Measurements from ENCODE around the gene MYO18B.

The MYO18B gene

DNA sequence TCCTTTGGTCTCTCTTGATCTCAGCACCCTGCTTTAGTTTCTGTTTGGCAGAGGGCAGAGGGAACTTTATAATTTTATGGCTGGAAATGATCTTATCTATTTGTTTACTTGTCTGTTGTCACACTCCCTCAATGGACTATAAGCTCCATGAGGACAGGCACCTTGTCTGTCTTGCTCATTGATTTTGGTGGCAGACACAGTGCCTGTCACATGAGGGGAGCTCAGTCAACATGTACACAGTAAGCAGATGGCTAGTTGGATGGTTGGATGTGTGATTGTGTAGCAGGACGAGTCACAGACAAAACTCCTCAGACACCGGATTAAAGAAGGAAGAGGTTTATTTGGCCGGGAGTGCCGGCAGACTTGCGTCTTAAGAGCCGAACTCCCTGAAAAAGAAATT is 80.4 kb downstream of the MYO18B start:
- TF ChIP-seq, protein P1, sequence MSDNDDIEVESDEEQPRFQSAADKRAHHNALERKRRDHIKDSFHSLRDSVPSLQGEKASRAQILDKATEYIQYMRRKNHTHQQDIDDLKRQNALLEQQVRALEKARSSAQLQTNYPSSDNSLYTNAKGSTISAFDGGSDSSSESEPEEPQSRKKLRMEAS (IDR thresholded peaks at IDR 0.05; ENCODE audit: low read depth, low read length): no peak
- TF ChIP-seq MYC (IDR thresholded peaks at IDR 0.05; ENCODE audit: low read depth, low read length) (no peak), POLR2A (IDR thresholded peaks at IDR 0.05; ENCODE audit: extremely low read depth, insufficient read length) (no peak)
- TF ChIP-seq, protein P2, sequence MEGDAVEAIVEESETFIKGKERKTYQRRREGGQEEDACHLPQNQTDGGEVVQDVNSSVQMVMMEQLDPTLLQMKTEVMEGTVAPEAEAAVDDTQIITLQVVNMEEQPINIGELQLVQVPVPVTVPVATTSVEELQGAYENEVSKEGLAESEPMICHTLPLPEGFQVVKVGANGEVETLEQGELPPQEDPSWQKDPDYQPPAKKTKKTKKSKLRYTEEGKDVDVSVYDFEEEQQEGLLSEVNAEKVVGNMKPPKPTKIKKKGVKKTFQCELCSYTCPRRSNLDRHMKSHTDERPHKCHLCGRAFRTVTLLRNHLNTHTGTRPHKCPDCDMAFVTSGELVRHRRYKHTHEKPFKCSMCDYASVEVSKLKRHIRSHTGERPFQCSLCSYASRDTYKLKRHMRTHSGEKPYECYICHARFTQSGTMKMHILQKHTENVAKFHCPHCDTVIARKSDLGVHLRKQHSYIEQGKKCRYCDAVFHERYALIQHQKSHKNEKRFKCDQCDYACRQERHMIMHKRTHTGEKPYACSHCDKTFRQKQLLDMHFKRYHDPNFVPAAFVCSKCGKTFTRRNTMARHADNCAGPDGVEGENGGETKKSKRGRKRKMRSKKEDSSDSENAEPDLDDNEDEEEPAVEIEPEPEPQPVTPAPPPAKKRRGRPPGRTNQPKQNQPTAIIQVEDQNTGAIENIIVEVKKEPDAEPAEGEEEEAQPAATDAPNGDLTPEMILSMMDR (IDR thresholded peaks at IDR 0.05; ENCODE audit: low read depth, low read length): no peak
- no peak for DNase-seq (ENCODE audit: low read depth)
- no peak overlapping the region for H3K4me3 ChIP-seq (ENCODE audit: low read depth, low read length)

DNA sequence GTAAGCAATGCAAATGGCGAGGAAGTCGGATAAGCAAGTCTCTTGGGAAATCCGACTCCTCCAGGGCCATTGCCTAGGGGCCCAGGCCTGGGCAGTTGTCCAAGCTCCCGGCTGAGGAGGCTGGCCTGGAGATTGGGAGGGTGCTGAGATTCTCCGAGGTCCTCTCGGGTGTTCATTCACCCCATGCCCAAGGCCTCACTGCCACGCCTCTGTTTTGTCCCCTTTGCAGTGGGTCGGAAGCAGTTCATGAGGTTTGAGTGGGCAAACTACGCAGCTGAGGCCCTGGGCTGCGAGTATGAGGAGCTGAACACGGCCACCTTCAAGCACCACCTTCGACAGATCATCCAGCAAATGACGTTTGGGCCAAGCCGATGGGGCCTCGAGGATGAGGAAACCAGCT is 81.3 kb downstream of the MYO18B start:
- TF ChIP-seq, protein P1 (IDR thresholded peaks at IDR 0.05; ENCODE audit: low read depth, low read length): no peak
- TF ChIP-seq, protein P2 (IDR thresholded peaks at IDR 0.05; ENCODE audit: low read depth, low read length): no peak
- TF ChIP-seq MYC (IDR thresholded peaks at IDR 0.05; ENCODE audit: low read depth, low read length) (no peak), POLR2A (IDR thresholded peaks at IDR 0.05; ENCODE audit: extremely low read depth, insufficient read length) (no peak)
- DNase-seq (ENCODE audit: low read depth): no peak
- no peak overlapping the region for H3K4me3 ChIP-seq (ENCODE audit: low read depth, low read length)

DNA sequence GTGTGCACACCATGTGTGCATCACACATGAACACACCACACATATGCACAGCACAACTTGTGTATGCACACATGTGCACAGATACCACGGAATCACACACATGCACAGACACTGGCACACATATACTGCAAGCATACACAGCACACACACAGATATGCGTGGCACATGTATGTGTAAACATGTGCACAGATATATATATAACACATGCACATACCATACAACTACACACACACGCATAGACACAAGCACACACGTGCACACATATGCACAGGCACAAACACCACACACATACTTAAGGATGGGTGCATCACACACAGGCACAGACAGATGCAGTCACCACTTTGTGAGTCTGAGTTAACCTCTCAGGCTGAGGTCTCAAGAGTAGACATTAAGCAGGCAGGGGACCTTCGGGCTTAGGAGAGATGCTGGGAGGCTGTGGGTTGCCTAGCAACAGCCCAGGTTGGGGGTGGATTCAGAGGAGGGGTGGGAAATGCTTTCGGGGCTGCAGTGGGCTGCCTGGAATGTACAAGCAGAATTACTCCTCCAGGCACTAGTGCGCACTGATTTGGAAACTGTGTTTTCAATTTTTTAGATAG is 82.9 kb downstream of the MYO18B start:
- no peak for DNase-seq (ENCODE audit: low read depth)
- no peak for TF ChIP-seq POLR2A (IDR thresholded peaks at IDR 0.05; ENCODE audit: extremely low read depth, insufficient read length)
- TF ChIP-seq, protein P2 (IDR thresholded peaks at IDR 0.05; ENCODE audit: low read depth, low read length): no peak
- H3K4me3 ChIP-seq (ENCODE audit: low read depth, low read length): no peak overlapping the region

DNA sequence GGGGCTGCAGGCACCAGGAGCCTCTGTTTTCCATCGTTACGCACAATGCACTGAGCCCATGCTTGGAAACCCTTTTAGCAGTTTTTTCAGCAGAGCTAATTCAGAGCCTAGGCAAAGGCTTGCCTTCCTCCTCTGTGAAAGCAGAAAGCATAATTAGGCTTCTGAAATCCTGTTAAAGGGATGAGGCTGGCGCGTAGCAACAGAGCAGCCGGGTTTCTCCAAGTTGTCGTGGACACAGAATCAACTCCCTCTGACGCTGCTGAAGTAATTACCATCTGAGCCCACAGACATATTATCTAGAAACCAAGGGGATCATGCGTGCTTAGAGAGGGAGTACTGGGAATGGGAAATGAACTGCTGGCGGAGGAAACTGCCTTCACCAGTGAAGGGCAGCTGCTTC is 85.4 kb downstream of the MYO18B start:
- TF ChIP-seq, protein P2 (IDR thresholded peaks at IDR 0.05; ENCODE audit: low read depth, low read length): no peak
- no peak for DNase-seq (ENCODE audit: low read depth)
- no peak overlapping the region for H3K4me3 ChIP-seq (ENCODE audit: low read depth, low read length)

DNA sequence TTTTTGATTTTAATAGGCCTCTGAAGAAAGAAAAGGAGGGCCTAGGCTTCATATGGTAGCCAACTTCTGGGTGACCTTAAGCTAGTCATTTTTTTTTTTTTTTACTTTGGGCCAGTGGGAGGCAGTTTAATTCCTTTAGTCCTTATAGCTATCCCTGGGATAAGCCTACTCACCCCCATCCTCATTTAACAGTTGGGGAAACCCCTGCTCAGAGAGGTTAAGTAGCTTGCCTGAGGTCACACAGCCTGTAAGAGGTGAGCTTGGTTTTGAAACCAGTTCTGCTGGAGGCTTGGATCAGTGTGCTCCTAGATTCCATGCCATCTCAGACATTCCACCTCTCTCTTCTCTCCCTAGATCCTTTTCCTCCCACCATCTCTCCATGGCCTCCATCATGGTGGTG is 86.4 kb downstream of the MYO18B start:
- DNase-seq (ENCODE audit: low read depth): no peak
- no peak for TF ChIP-seq MYC (IDR thresholded peaks at IDR 0.05; ENCODE audit: low read depth, low read length)
- TF ChIP-seq, protein P2 (IDR thresholded peaks at IDR 0.05; ENCODE audit: low read depth, low read length): no peak
- TF ChIP-seq, protein P1 (IDR thresholded peaks at IDR 0.05; ENCODE audit: low read depth, low read length): no peak
- TF ChIP-seq POLR2A (IDR thresholded peaks at IDR 0.05; ENCODE audit: extremely low read depth, insufficient read length): no peak
- H3K4me3 ChIP-seq (ENCODE audit: low read depth, low read length): no peak overlapping the region

DNA sequence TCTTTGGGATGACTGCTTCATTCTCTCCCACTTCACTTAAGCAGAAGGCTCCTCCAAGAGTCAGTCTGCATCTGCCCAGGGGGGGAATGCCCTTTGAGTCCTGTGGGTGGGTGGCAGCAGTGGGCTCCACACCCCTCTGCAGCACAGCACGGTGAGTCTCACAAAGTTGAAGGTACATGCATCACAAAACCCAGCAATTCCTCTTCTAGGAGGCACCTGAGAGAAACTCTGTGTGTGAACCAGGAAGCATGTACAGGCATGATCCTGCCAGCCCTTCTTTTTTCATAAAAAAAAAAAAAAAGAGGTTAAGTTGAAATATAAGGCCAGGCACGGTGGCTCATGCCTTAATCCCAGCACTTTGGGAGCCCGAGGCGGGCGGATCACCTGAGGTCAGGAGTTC is 87.2 kb downstream of the MYO18B start:
- no peak overlapping the region for H3K4me3 ChIP-seq (ENCODE audit: low read depth, low read length)
- DNase-seq (ENCODE audit: low read depth): no peak
- TF ChIP-seq, protein P1 (IDR thresholded peaks at IDR 0.05; ENCODE audit: low read depth, low read length): no peak
- TF ChIP-seq MYC (IDR thresholded peaks at IDR 0.05; ENCODE audit: low read depth, low read length): no peak
- no peak for TF ChIP-seq POLR2A (IDR thresholded peaks at IDR 0.05; ENCODE audit: extremely low read depth, insufficient read length)
- TF ChIP-seq, protein P2 (IDR thresholded peaks at IDR 0.05; ENCODE audit: low read depth, low read length): no peak

All from NB4 (cell line).